Umbilical cord (tissue), 2 donors: ENCODE measurements around the gene MICAL3. TPM values are rescaled to one million over a fixed set of nuclear protein-coding genes. Genes with fewer than 3 reads are reported as not detected.
"Not testable (repeated sequence)": the region's sequence is repeated elsewhere in the genome, so short reads cannot be mapped to it uniquely, and the experiment has no call there.

Experiments
- DNase-seq: peaks from one replicate; pipeline ENCODE4 v3.0.0-alpha.2; 2015; ENCODE audit warnings: low spot score
- total RNA-seq: library from RNA; depleted of rRNA; stranded (reverse); fragments of >200 nt; gene quantifications from one replicate; pipeline ENCODE4 v1.2.3, GENCODE V29; 2014; ENCODE audit warnings: low replicate concordance; ENCODE audit not compliant: insufficient read depth

The MICAL3 gene
- total RNA-seq: 30.1 TPM

- peak; percentile 72 for DNase-seq
Measured at GRCh38 chr22:18024276-18024939, at the start of gene MICAL3. MICAL3 (minus strand) TSS chr22:18024561; CDS start chr22:17906812, 117,749 bp downstream.

- not testable (repeated sequence) for DNase-seq
Measured at GRCh38 chr22:18073927-18074326, 49.6 kb upstream of the MICAL3 start.

GRCh38 chr22:18073467-18073866 lies 49.1 kb upstream of the MICAL3 start:
- no peak for DNase-seq

GRCh38 chr22:18071968-18072310 lies 47.6 kb upstream of the MICAL3 start:
- DNase-seq: no peak

- not testable (repeated sequence) for DNase-seq
Measured at GRCh38 chr22:18071307-18071967, 47.1 kb upstream of the MICAL3 start.

- DNase-seq: peak; percentile 50
Measured at GRCh38 chr22:18070556-18071306, 46.4 kb upstream of the MICAL3 start.

GRCh38 chr22:18070041-18070440 lies 45.7 kb upstream of the MICAL3 start:
- no peak for DNase-seq

GRCh38 chr22:18069041-18069440 lies 44.7 kb upstream of the MICAL3 start:
- DNase-seq: no peak

GRCh38 chr22:18068381-18068988 lies 44.1 kb upstream of the MICAL3 start:
- DNase-seq: peak; percentile 78

GRCh38 chr22:18067548-18068341 lies 43.4 kb upstream of the MICAL3 start:
- DNase-seq: no peak

GRCh38 chr22:18067121-18067520 lies 42.8 kb upstream of the MICAL3 start:
- no peak for DNase-seq

GRCh38 chr22:18066181-18066859 lies 42.0 kb upstream of the MICAL3 start:
- no peak for DNase-seq

GRCh38 chr22:18065256-18065655 lies 40.9 kb upstream of the MICAL3 start:
- DNase-seq: no peak

GRCh38 chr22:18064636-18065035 lies 40.3 kb upstream of the MICAL3 start:
- DNase-seq: no peak

- DNase-seq: not testable (repeated sequence)
Measured at GRCh38 chr22:18063715-18064114, 39.4 kb upstream of the MICAL3 start.

- DNase-seq: no peak
Measured at GRCh38 chr22:18063306-18063705, 38.9 kb upstream of the MICAL3 start.

- DNase-seq: no peak
Measured at GRCh38 chr22:18062421-18062820, 38.1 kb upstream of the MICAL3 start.

GRCh38 chr22:18060646-18061620 lies 36.6 kb upstream of the MICAL3 start:
- no peak for DNase-seq

GRCh38 chr22:18059991-18060390 lies 35.6 kb upstream of the MICAL3 start:
- DNase-seq: no peak

GRCh38 chr22:18059473-18059872 lies 35.1 kb upstream of the MICAL3 start:
- DNase-seq: no peak
